ENCODE measurements around the gene USF3. TPM values are rescaled to one million over a fixed set of nuclear protein-coding genes. Genes with fewer than 3 reads are reported as not detected.

Gene USF3
- total RNA-seq, 1 experiment from 2014 or later: 10.9 TPM

DNA sequence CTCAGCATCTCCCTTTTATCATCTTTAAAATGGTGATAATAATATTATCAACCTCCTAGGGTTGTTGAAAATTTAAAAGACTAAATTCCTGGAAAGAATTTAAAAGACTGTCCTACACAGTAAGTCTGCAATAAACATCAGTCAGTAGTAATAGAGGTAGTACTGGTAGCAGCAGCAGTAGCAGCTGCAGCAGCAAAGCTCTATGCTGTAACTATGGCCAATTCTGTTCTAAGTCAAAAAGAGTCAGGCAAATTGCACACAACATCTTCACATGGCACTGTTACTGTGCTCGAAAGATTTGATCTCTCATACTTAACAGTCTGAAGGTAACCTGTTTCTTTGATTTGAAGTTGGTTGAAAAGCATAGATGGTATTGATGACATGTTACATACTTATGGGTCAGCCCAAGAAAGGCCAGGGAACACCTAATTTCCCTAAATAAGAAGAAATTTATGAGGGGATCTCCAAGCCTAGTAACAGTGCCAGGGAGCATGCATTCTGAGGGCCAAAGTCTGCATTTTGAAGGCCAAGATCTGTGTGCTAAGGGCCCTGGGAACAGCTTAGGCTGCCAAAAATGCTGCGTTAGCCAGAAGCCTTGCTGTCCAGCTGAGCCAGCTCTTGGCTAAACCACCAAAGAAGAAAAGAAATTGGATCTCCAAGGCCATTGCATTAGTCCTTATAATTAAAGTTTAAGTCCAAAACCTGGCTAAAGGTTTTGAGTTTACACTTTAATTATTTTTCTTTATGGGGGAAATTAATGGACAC is 95.8 kb downstream of the USF3 start:
- no peak overlapping the region for H3K27ac Mint-ChIP-seq (ENCODE audit: unreplicated experiment)
- H3K4me3 Mint-ChIP-seq (ENCODE audit: unreplicated experiment): no peak overlapping the region
- DNase-seq: no peak
- H3K9me3 Mint-ChIP-seq (ENCODE audit: unreplicated experiment): no peaks in the 10 kb centered on the region
- Histone ChIP-seq H3K27me3 (replicated peaks; ENCODE audit: control insufficient read depth, insufficient read depth, low read length) (no peaks in the 10 kb centered on the region), H3K4me3 (ENCODE audit: low read depth, low read length) (no peak overlapping the region), H3K36me3 (ENCODE audit: control insufficient read depth, insufficient read depth, low read length) (no peaks in the 10 kb centered on the region), H3K4me1 (no peaks in the 10 kb centered on the region), H3K9me3 (no peaks in the 10 kb centered on the region)
- ChIA-PET POLR2A (no interaction called here), CTCF (no interaction called here)
- no TSS peak for BruUV-seq (replicated peaks)
- no peaks in the 10 kb centered on the region for H3K4me1 Mint-ChIP-seq (ENCODE audit: low read depth, unreplicated experiment)
- intact Hi-C loops (cut with micrococcal nuclease; ENCODE audit: unreplicated experiment): no loop called here
- TF ChIP-seq, protein P1, sequence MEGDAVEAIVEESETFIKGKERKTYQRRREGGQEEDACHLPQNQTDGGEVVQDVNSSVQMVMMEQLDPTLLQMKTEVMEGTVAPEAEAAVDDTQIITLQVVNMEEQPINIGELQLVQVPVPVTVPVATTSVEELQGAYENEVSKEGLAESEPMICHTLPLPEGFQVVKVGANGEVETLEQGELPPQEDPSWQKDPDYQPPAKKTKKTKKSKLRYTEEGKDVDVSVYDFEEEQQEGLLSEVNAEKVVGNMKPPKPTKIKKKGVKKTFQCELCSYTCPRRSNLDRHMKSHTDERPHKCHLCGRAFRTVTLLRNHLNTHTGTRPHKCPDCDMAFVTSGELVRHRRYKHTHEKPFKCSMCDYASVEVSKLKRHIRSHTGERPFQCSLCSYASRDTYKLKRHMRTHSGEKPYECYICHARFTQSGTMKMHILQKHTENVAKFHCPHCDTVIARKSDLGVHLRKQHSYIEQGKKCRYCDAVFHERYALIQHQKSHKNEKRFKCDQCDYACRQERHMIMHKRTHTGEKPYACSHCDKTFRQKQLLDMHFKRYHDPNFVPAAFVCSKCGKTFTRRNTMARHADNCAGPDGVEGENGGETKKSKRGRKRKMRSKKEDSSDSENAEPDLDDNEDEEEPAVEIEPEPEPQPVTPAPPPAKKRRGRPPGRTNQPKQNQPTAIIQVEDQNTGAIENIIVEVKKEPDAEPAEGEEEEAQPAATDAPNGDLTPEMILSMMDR (IDR thresholded peaks at IDR 0.05; ENCODE audit: insufficient read depth in 1 of 2, low read depth in 1 of 2, low read length in 1 of 2, severe bottlenecking in 1 of 2, unreplicated experiment in 1 of 2): no peak
- no peaks in the 10 kb centered on the region for H3K36me3 Mint-ChIP-seq (ENCODE audit: insufficient read depth, unreplicated experiment)
- peaks cover 3% of the 10 kb centered on the region for H3K27me3 Mint-ChIP-seq (ENCODE audit: insufficient read depth, unreplicated experiment)

Other genes with a start within 250 kb of the USF3 start
- 15.5 and 16.0 TPM in 2 replicates for gene SPICE1, start 181.5 kb downstream of the USF3 start, total RNA-seq (2022)
- 0.84 and 1.0 TPM in 2 replicates for gene SIDT1, start 164.1 kb downstream of the USF3 start, total RNA-seq (2022)
- 182 and 188 TPM in 2 replicates for gene NAA50, start 49.6 kb upstream of the USF3 start, total RNA-seq (2022)
- gene ATP6V1A, start 50.4 kb upstream of the USF3 start, total RNA-seq (2022): 93.0 and 96.4 TPM in 2 replicates
- 3.9 and 4.2 TPM in 2 replicates for gene GRAMD1C, start 142.1 kb upstream of the USF3 start, total RNA-seq (2022)